ENCODE results near the gene GPR37.

Gene GPR37

GRCh38 chr7:124713086-124713485, 52.5 kb downstream of the GPR37 start:
- TF ChIP-seq POLR2A (IDR thresholded peaks at IDR 0.05; ENCODE audit: extremely low read depth, insufficient read length): no peak
- no peak for TF ChIP-seq CTCF (IDR thresholded peaks at IDR 0.05; ENCODE audit: low read depth, low read length)
- no peak for TF ChIP-seq MAX (IDR thresholded peaks at IDR 0.05; ENCODE audit: low read depth, low read length)
- no peak for TF ChIP-seq MYC (IDR thresholded peaks at IDR 0.05; ENCODE audit: low read depth, low read length)
- H3K4me3 ChIP-seq (ENCODE audit: low read depth, low read length): no peak overlapping the region
- no peak for DNase-seq (ENCODE audit: low read depth)

GRCh38 chr7:124712017-124712416, 53.6 kb downstream of the GPR37 start:
- TF ChIP-seq MYC (IDR thresholded peaks at IDR 0.05; ENCODE audit: low read depth, low read length): no peak
- no peak for TF ChIP-seq MAX (IDR thresholded peaks at IDR 0.05; ENCODE audit: low read depth, low read length)
- TF ChIP-seq CTCF (IDR thresholded peaks at IDR 0.05; ENCODE audit: low read depth, low read length): no peak
- DNase-seq (ENCODE audit: low read depth): no peak
- H3K4me3 ChIP-seq (ENCODE audit: low read depth, low read length): no peak overlapping the region

GRCh38 chr7:124702385-124702784, 63.2 kb downstream of the GPR37 start:
- DNase-seq (ENCODE audit: low read depth): no peak
- TF ChIP-seq POLR2A (IDR thresholded peaks at IDR 0.05; ENCODE audit: extremely low read depth, insufficient read length): no peak
- H3K4me3 ChIP-seq (ENCODE audit: low read depth, low read length): no peak overlapping the region

GRCh38 chr7:124701955-124702354, 63.6 kb downstream of the GPR37 start:
- TF ChIP-seq POLR2A (IDR thresholded peaks at IDR 0.05; ENCODE audit: extremely low read depth, insufficient read length) (no peak), CTCF (IDR thresholded peaks at IDR 0.05; ENCODE audit: low read depth, low read length) (no peak), MAX (IDR thresholded peaks at IDR 0.05; ENCODE audit: low read depth, low read length) (no peak), MYC (IDR thresholded peaks at IDR 0.05; ENCODE audit: low read depth, low read length) (no peak)
- DNase-seq (ENCODE audit: low read depth): no peak
- H3K4me3 ChIP-seq (ENCODE audit: low read depth, low read length): no peak overlapping the region

- no peak for DNase-seq (ENCODE audit: low read depth)
- no peak overlapping the region for H3K4me3 ChIP-seq (ENCODE audit: low read depth, low read length)
- TF ChIP-seq MYC (IDR thresholded peaks at IDR 0.05; ENCODE audit: low read depth, low read length): no peak
- no peak for TF ChIP-seq POLR2A (IDR thresholded peaks at IDR 0.05; ENCODE audit: extremely low read depth, insufficient read length)
- TF ChIP-seq CTCF (IDR thresholded peaks at IDR 0.05; ENCODE audit: low read depth, low read length): no peak
- no peak for TF ChIP-seq MAX (IDR thresholded peaks at IDR 0.05; ENCODE audit: low read depth, low read length)
These were observed 64.9 kb downstream of the GPR37 start for GRCh38 chr7:124700655-124701054.

GRCh38 chr7:124698964-124699363, 66.6 kb downstream of the GPR37 start:
- TF ChIP-seq CTCF (IDR thresholded peaks at IDR 0.05; ENCODE audit: low read depth, low read length) (no peak), MAX (IDR thresholded peaks at IDR 0.05; ENCODE audit: low read depth, low read length) (no peak), MYC (IDR thresholded peaks at IDR 0.05; ENCODE audit: low read depth, low read length) (no peak)
- DNase-seq (ENCODE audit: low read depth): peak; percentile 28
- H3K4me3 ChIP-seq (ENCODE audit: low read depth, low read length): no peak overlapping the region

All from NB4 (cell line).